Activated CD4-positive, alpha-beta T cell treated with anti-CD3 and anti-CD28 coated beads, Interleukin-2, amount 10 ng/mL, durations not matched to agents 7 days and 5 days (primary cell): ENCODE data around the gene BMP10. TPM values are rescaled to one million over a fixed set of nuclear protein-coding genes. Genes with fewer than 3 reads are reported as not detected.

Experiments
- CTCF ChIA-PET: fragments of 350-600 bp; sonication (Branson Sonifier 250); formaldehyde crosslinking; loops from one replicate; lab custom pipeline; 2021; ENCODE audit warnings: antibody characterized with exemption; lab: Charles Lee
- POLR2A ChIA-PET: fragments of 350-600 bp; sonication (Branson Sonifier 250); formaldehyde crosslinking; loops from one replicate; lab custom pipeline; 2021; ENCODE audit warnings: antibody characterized with exemption; lab: Charles Lee
- DNase-seq: peaks from one replicate; pipeline ENCODE4 v3.0.0-alpha.2; 2020
- H3K27ac Mint-ChIP-seq: one replicate; pipeline ENCODE4 v1.8.0; 2021; ENCODE audit warnings: mild to moderate bottlenecking, moderate library complexity, mixed read lengths
- H3K27me3 Mint-ChIP-seq: one replicate; pipeline ENCODE4 v1.8.0; 2021; ENCODE audit warnings: mixed read lengths
- H3K36me3 Mint-ChIP-seq: one replicate; pipeline ENCODE4 v1.8.0; 2021; ENCODE audit warnings: low read depth, mixed read lengths
- H3K4me1 Mint-ChIP-seq: one replicate; pipeline ENCODE4 v1.8.0; 2021; ENCODE audit warnings: mixed read lengths
- H3K4me3 Mint-ChIP-seq: one replicate; pipeline ENCODE4 v1.8.0; 2021; ENCODE audit warnings: mild to moderate bottlenecking, moderate library complexity, mixed read lengths
- H3K9me3 Mint-ChIP-seq: one replicate; pipeline ENCODE4 v1.8.0; 2021; ENCODE audit warnings: mixed read lengths
- total RNA-seq, 2 experiments: library from RNA; stranded (reverse); gene quantifications; one replicate each; pipeline ENCODE4 v1.2.3, GENCODE V29; 2021

The BMP10 gene
- total RNA-seq, 2 experiments from 2014 or later: not detected

- Mint-ChIP-seq H3K36me3 (no peaks in the 10 kb centered on the region), H3K9me3 (peaks cover 5% of the 10 kb centered on the region), H3K27me3 (peaks cover 8% of the 10 kb centered on the region), H3K4me3 (no peak overlapping the region), H3K27ac (no peak overlapping the region), H3K4me1 (peaks cover 9% of the 10 kb centered on the region)
- DNase-seq: no peak
- ChIA-PET CTCF (interaction anchor here (1.2 kb wide), 2 partner anchors 9 to 10 kb away, joined by 3 to 6 read pairs; no protein-coding TSS in a partner anchor), POLR2A (no interaction called here)
These were observed 17.8 kb upstream of the BMP10 start for GRCh38 chr2:68889021-68889420.

GRCh38 chr2:68888038-68888704 lies 17.0 kb upstream of the BMP10 start:
- Mint-ChIP-seq H3K4me3 (no peak overlapping the region), H3K27ac (no peak overlapping the region), H3K27me3 (peaks cover 12% of the 10 kb centered on the region), H3K4me1 (peaks cover 3% of the 10 kb centered on the region), H3K36me3 (no peaks in the 10 kb centered on the region), H3K9me3 (peaks cover 5% of the 10 kb centered on the region)
- ChIA-PET CTCF (interaction anchor here (1.0 to 1.2 kb wide), 2 partner anchors 10 to 188 kb away, joined by 3 to 6 read pairs; no protein-coding TSS in a partner anchor), POLR2A (no interaction called here)
- no peak for DNase-seq

- Mint-ChIP-seq H3K27me3 (peaks cover 18% of the 10 kb centered on the region), H3K4me1 (no peaks in the 10 kb centered on the region)
These were observed 14.5 kb upstream of the BMP10 start for GRCh38 chr2:68885811-68886075.

DNA sequence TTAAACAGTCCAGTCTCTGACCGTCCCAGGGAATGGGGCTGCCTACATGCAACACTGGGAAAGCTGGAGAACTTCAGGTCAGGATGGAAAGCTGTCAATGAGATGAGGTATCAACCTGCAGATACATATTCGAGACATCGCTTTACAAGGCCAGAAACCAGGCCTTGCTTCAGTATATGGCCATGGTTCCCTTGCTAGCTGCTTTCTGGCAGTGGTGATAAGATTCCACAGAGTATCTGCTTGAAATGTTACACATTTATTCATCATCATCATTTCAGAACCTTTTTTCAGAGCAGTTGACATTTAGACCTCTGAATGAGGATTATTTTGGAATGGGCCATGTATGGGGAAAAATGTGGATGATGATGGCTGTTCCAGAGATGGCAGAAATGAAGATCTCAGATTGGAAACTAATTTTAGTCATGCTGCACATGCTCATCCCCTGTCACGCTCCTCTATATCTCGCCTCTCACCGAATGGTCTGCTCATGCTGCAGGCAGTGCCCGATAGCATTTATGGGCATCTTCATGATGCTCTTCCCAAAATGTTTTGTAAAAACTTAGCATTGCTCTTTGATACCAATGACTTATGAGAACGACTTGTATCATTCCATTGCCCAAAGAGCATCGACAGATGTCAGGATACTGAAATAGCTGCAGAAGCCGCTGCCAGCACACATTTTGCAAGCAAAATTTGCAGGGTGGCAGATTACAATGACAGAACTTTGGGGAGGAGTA lies 14.0 kb upstream of the BMP10 start:
- no peaks in the 10 kb centered on the region for H3K4me1 Mint-ChIP-seq
- ChIA-PET CTCF (no interaction called here), POLR2A (no interaction called here)
- no peak for DNase-seq
- peaks cover 5% of the 10 kb centered on the region for H3K9me3 Mint-ChIP-seq
- no peaks in the 10 kb centered on the region for H3K36me3 Mint-ChIP-seq
- H3K27me3 Mint-ChIP-seq: peaks cover 16% of the 10 kb centered on the region
- no peak overlapping the region for H3K27ac Mint-ChIP-seq
- no peak overlapping the region for H3K4me3 Mint-ChIP-seq

More at GRCh38 chr2:68885811-68886075, 14.5 kb upstream of the BMP10 start:
- ChIA-PET POLR2A (no interaction called here), CTCF (no interaction called here)
- no peak for DNase-seq
- H3K27ac Mint-ChIP-seq: no peak overlapping the region
- peaks cover 5% of the 10 kb centered on the region for H3K9me3 Mint-ChIP-seq
- H3K36me3 Mint-ChIP-seq: no peaks in the 10 kb centered on the region
- no peak overlapping the region for H3K4me3 Mint-ChIP-seq

DNA sequence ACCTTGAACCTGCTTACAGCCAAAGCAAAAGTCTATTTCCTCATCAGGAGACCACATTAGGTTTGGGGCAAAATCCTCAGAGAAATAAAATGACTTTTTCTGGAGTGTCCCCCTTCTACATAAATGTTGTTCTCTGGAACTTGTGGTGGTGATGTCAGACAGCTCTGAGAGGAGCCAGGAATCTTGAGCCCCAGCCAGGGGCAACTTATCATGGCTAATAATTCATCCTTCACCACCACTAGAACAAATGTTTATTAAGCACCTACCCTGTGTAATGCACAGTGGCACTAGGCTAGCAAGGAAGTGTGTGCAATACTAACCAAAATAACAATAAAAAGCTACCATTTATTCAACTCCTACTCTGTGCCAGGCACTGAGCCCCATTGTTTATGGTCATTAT lies 9.0 kb upstream of the BMP10 start:
- H3K36me3 Mint-ChIP-seq: no peaks in the 10 kb centered on the region
- DNase-seq: no peak
- H3K27me3 Mint-ChIP-seq: peaks cover 32% of the 10 kb centered on the region
- no peak overlapping the region for H3K4me3 Mint-ChIP-seq
- H3K4me1 Mint-ChIP-seq: no peaks in the 10 kb centered on the region
- ChIA-PET CTCF (interaction anchor here (0.9 to 2.2 kb wide), 2 partner anchors 20 to 40 kb away, joined by 4 to 5 read pairs; no protein-coding TSS in a partner anchor), POLR2A (no interaction called here)
- no peaks in the 10 kb centered on the region for H3K9me3 Mint-ChIP-seq
- no peak overlapping the region for H3K27ac Mint-ChIP-seq

- H3K27me3 Mint-ChIP-seq: peaks cover 29% of the 10 kb centered on the region
- H3K9me3 Mint-ChIP-seq: no peaks in the 10 kb centered on the region
- H3K36me3 Mint-ChIP-seq: no peaks in the 10 kb centered on the region
- H3K27ac Mint-ChIP-seq: no peak overlapping the region
- CTCF ChIA-PET: interaction anchor here (2.2 kb wide), 1 partner anchor 40 kb away, joined by 5 read pairs; no protein-coding TSS in a partner anchor
- no peak for DNase-seq
- no peak overlapping the region for H3K4me3 Mint-ChIP-seq
- POLR2A ChIA-PET: no interaction called here
- no peaks in the 10 kb centered on the region for H3K4me1 Mint-ChIP-seq
These were observed 8.1 kb upstream of the BMP10 start for GRCh38 chr2:68879296-68879695.

DNA sequence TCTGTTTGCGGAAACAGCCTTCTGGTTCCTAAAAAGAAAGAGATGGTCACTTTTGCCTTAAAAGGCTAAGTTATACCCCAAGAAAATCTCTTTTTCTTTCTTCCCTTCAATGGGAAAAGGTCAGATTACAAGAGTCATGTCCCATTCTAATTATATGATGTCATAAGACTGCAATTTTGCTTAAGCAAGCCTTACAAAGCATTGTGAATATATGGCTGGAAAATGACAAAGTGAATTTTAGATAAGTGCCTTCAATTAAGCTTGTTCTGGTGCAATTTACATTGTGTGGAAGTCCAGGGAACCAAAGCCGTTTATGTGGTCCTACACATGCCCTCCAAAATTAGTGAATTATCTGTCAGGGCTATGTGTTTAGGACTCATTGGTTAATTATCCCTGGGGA lies 7.6 kb upstream of the BMP10 start:
- Mint-ChIP-seq H3K4me1 (no peaks in the 10 kb centered on the region), H3K27me3 (peaks cover 29% of the 10 kb centered on the region), H3K27ac (no peak overlapping the region), H3K4me3 (no peak overlapping the region), H3K36me3 (no peaks in the 10 kb centered on the region), H3K9me3 (no peaks in the 10 kb centered on the region)
- CTCF ChIA-PET: interaction anchor here (1.4 to 2.2 kb wide), 2 partner anchors 12 to 39 kb away, joined by 4 to 5 read pairs; no protein-coding TSS in a partner anchor
- no peak for DNase-seq
- POLR2A ChIA-PET: no interaction called here

DNA sequence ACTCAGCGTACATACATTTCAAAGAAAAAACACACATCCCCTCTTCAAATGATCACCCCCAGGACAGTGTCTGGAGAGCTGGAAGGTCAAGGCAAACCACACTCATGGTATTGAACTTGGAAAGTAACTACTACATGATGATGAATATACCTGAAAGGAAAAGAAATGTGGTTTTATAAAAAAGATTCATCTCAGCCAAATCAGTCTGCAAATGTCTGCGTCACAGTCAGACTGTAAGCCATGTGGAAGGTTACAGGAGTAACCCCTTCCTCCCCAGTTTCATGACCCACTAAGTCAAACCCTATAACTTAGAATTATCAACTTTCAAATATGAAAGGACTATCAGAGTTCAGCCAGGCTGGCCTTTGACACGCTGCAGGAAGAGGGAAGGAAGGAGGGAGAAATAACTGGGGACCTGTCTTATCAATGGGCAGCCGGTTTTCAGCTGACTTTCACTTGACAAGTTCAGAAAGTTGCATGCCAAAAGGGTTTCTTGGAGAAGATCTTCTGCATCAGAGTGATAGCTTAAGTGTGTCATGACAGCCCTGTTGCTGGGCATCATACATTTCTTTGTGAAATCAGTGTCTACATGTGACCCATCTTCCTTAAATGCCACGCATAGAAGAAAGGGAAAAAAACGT lies 7.0 kb upstream of the BMP10 start:
- Mint-ChIP-seq H3K27ac (no peak overlapping the region), H3K27me3 (peaks cover 26% of the 10 kb centered on the region), H3K36me3 (no peaks in the 10 kb centered on the region), H3K9me3 (no peaks in the 10 kb centered on the region), H3K4me1 (no peaks in the 10 kb centered on the region), H3K4me3 (no peak overlapping the region)
- DNase-seq: no peak
- ChIA-PET CTCF (interaction anchor here (1.1 to 1.4 kb wide), 2 partner anchors 12 to 47 kb away, joined by 3 to 4 read pairs; no protein-coding TSS in a partner anchor), POLR2A (no interaction called here)

DNA sequence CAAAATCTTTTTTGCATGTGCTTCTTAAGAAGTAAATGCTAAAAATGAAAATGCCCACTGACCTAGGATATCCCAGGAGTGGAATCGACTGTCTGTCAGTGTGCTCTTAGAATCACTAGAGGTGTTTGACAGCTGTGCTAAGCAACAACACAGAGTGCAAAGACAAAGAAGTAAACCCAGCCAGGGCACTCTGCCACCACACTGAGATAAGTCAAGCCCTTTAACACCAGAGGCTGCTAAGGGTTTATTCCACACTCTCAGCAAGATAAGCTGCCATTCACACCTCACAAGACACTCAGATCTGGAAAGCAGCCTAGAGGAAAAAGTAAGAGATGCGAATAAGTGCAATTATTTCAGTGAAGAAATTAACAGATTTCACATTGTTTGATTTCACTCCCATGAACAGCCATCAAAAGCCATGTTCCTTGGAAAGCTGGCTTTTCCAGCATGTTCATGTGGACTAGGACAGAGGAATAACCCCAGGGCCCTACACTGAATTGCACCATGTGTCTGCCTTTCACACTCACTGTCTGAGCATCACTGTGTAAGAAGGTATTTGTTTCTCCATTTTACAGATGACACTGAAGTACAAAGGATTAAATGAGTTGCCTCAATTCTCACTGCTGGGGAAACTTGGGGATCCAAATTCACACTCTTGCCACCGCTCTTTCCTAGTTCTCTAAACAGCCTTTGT lies 6.0 kb upstream of the BMP10 start:
- Mint-ChIP-seq H3K4me1 (no peaks in the 10 kb centered on the region), H3K4me3 (no peak overlapping the region), H3K27me3 (peaks cover 22% of the 10 kb centered on the region), H3K36me3 (no peaks in the 10 kb centered on the region), H3K9me3 (no peaks in the 10 kb centered on the region), H3K27ac (no peak overlapping the region)
- CTCF ChIA-PET: interaction anchor here (1.1 to 1.4 kb wide), 2 partner anchors 11 to 48 kb away, joined by 3 to 4 read pairs; no protein-coding TSS in a partner anchor
- POLR2A ChIA-PET: no interaction called here
- no peak for DNase-seq

- POLR2A ChIA-PET: no interaction called here
- H3K27me3 Mint-ChIP-seq: peaks cover 2% of the 10 kb centered on the region
- no peak overlapping the region for H3K4me3 Mint-ChIP-seq
- no peak for DNase-seq
- H3K27ac Mint-ChIP-seq: no peak overlapping the region
- no peaks in the 10 kb centered on the region for H3K4me1 Mint-ChIP-seq
- CTCF ChIA-PET: interaction anchor here (1.3 kb wide), 1 partner anchor 10 kb away, joined by 4 read pairs; no protein-coding TSS in a partner anchor
- H3K9me3 Mint-ChIP-seq: peaks cover 4% of the 10 kb centered on the region
- no peaks in the 10 kb centered on the region for H3K36me3 Mint-ChIP-seq
These were observed 982 bp downstream of the BMP10 start for GRCh38 chr2:68870215-68870614.

DNA sequence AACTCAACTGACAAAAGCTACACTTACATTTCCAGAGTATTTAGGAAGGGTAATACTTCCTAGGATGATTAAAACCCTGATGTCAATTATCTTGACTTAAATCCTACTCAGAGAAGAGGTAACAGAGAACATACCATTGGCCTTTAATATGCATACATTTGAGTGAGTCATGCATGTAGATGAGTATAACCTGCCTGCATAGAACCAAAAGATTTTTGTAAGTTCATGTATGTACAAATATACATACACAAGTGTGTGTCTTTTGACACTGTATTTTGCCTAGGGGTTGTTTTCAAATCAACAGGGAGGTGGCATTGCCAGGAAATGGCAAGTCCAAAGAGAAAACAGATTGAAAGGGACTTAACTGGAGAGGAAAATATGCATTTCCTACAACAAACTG lies 6.1 kb downstream of the BMP10 start:
- no peaks in the 10 kb centered on the region for H3K4me1 Mint-ChIP-seq
- H3K27ac Mint-ChIP-seq: no peak overlapping the region
- H3K4me3 Mint-ChIP-seq: no peak overlapping the region
- CTCF ChIA-PET: interaction anchor here (1.3 kb wide), 1 partner anchor 12 kb away, joined by 4 read pairs; no protein-coding TSS in a partner anchor
- no peak for DNase-seq
- no peaks in the 10 kb centered on the region for H3K36me3 Mint-ChIP-seq
- peaks cover 4% of the 10 kb centered on the region for H3K9me3 Mint-ChIP-seq
- peaks cover 2% of the 10 kb centered on the region for H3K27me3 Mint-ChIP-seq
- POLR2A ChIA-PET: no interaction called here

GRCh38 chr2:68863996-68864395 lies 7.2 kb downstream of the BMP10 start:
- Mint-ChIP-seq H3K9me3 (peaks cover 4% of the 10 kb centered on the region), H3K27me3 (no peaks in the 10 kb centered on the region), H3K27ac (no peak overlapping the region), H3K36me3 (no peaks in the 10 kb centered on the region), H3K4me3 (no peak overlapping the region), H3K4me1 (no peaks in the 10 kb centered on the region)
- CTCF ChIA-PET: no interaction called here
- POLR2A ChIA-PET: no interaction called here
- no peak for DNase-seq
